GM19463 (cell line): ENCODE measurements around the gene FNDC3A.
A peak's percentile ranks its signal among the peaks of the same experiment; 100 is the strongest.

Experiments used
- ATAC-seq: cut with Tn5 transposase; IDR thresholded peaks from one replicate; pipeline ENCODE4 v1.9.1; 2021; ENCODE audit warnings: mild to moderate bottlenecking, moderate library complexity; ENCODE audit not compliant: unreplicated experiment

Gene FNDC3A

DNA sequence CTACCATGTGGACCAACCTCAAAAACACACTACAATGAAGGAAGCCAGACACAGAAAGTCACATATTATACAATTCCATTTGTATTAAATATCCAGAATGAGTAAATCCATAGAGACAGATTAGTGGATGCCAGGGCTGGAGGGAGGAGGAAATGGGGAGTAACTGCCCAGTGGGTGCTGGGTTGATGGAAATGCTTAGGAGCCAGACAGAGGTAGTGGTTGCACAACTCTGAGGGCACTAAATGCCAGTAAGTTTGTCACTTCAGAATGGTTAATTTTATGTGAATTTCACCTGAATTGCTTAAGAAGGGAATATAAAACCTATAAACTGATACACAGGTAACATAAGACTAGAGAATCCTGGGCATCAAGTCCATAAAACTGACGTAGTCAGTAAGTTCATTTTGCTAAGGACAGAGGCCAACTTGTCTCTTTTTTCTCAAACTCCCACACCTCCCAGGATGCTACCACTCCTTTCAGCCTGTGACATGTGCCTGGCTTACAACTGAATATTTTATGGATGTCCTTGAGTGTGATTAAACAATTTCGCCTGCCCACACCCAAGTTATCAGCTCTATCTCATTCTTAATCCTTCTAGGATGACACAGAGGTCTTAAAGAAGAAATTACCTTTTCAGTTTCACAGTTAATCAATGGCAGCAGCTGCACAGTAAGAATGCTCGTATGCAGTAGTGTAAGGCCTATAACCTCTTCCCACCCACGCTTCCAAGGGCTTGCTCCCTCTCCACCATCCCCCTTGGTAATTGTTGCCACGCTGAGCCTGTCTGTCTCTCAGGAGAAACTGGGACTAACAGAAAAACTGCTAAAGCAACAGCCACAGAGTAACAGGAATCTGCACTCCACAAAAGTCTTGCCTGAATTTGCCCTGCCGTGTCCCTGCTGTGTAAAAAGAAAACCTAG is 238.5 kb downstream of the FNDC3A start:
- ATAC-seq = peak; percentile 13

DNA sequence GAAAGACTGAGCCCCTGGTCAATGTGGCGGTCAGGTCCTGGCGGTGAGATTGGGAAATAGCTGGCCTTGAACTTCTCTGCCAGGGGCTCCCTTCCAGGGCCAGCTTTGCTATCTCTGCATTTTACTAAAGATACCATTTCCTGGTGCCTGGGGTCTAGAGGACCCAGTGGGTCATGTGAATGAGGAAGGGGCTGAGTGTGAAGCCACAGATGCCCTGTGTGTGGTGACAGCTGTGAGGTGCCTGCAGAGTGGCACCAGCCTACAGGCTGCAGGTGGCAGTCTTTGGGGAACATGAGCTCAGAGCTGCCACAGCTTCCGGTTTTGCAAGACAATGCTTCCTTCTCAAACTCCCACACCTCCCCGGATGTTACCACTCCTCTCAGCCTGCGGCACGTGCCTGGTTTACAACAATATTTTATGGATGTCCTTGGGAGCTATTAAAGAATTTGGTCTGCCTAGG is 239.2 kb downstream of the FNDC3A start:
- ATAC-seq = peak; percentile 69

DNA sequence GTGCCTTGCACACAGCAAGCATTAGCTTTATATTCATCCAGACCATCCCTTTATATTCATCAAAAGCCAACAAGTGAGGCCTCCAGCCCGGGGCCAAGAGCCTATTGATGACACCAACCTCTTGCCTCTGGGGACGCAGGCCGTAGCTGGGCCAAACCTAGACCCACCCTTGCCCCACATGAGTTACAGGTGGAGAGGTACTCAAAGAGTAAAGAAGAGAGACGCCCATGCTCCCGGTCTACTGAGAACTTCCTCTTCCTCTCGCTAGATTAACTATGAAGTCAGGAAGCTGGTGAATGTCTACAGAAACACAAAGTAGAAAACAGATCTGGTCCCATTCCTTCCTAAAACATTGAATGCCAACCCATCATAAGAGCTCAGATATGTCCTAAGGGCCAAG is 240.6 kb downstream of the FNDC3A start:
- ATAC-seq = no peak

DNA sequence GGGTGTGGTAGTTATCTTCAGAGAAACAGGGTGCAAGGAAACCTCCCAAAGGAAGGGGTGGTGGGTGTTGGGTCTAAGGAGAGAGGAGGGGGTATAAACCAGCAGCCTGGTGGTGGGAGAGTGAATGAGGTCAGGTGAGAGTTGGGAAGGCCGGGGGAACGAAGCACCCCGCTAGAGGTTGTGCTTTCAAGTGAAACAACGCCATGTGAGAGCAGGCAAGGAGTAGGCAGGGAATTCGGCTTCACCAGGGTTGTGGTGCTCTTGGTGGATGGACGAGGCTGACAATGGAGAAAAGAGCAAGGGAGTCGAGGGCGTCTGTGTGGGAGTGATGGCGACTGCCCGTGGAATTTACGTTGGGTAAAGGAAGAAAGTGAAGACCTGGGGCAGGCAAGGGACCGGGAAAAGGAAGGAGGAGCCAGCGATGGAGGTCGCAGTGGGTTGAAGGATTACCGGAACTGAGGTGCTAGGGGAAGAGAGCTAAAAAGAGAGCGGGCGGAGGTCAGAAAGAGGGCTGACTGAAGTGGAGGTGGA is 242.3 kb downstream of the FNDC3A start:
- no peak for ATAC-seq

DNA sequence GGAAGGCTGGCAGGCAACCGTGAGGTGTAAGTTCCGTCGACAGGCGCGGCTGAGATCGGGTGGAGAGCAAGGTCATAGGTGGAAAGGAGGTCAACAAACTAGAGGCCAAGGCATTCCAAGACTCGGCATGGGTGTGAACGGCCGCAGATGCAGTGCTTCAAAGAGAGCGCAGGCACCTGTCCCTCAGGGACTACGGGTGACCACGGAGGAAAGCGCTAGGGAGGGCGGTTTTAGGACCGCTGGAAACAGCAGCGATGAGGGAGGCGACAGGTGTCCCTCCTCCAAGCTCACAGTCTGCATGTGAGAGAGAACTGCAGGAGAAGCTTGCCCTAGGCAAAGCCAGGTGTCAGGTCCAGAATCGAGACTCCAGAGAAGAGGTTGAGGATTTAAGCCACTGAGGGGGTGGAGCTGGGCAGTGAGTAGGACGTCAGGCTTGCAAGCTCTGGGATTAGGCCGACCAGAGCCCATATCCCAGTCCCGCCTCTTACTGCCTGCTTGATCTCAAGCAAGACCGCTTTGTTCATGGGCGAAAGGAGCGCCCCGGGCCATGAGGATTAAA is 242.9 kb downstream of the FNDC3A start:
- ATAC-seq = no peak

DNA sequence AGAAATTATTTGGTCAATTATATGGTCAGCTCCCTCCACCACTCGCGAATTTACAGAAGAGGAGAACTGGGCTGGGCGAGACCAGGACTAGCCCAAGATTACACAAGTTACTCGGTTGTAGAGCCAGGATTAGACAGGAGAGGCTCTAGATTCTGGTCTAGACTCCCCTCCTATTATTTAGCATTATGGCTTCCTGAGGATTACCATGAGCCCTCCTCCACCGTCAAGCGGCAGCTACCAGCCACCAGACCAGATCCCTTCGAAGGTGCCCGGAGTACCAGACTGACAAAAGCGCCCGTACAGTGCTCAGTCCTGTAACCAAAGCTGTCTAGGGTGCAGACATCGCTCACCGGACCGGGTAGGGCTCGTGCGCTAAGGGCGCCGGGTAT is 243.9 kb downstream of the FNDC3A start:
- no peak for ATAC-seq

DNA sequence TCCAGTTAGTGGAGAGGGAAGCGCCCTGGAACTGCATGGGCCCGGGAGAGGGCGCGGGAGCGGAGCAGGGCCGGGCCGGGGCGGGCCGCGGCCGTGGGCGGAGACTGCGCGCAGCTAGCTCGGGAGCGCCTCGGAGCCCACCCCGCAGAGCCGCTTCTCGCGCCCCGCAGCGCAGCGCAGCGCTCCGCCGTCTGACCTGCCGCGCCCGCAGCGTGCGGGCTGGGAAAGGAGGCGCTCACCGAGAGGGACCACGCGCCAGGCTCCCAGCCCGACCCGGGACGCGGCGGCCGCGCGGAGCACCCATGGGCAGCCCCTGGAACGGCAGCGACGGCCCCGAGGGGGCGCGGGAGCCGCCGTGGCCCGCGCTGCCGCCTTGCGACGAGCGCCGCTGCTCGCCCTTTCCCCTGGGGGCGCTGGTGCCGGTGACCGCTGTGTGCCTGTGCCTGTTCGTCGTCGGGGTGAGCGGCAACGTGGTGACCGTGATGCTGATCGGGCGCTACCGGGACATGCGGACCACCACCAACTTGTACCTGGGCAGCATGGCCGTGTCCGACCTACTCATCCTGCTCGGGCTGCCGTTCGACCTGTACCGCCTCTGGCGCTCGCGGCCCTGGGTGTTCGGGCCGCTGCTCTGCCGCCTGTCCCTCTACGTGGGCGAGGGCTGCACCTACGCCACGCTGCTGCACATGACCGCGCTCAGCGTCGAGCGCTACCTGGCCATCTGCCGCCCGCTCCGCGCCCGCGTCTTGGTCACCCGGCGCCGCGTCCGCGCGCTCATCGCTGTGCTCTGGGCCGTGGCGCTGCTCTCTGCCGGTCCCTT is 244.5 kb downstream of the FNDC3A start, which contains the start of gene MLNR:
Gene MLNR, plus strand, starts transcription at position 303 of the 820 bp plus-strand sequence. Its CDS starts 0 bp downstream, at position 303.
- ATAC-seq = peak; percentile 55

DNA sequence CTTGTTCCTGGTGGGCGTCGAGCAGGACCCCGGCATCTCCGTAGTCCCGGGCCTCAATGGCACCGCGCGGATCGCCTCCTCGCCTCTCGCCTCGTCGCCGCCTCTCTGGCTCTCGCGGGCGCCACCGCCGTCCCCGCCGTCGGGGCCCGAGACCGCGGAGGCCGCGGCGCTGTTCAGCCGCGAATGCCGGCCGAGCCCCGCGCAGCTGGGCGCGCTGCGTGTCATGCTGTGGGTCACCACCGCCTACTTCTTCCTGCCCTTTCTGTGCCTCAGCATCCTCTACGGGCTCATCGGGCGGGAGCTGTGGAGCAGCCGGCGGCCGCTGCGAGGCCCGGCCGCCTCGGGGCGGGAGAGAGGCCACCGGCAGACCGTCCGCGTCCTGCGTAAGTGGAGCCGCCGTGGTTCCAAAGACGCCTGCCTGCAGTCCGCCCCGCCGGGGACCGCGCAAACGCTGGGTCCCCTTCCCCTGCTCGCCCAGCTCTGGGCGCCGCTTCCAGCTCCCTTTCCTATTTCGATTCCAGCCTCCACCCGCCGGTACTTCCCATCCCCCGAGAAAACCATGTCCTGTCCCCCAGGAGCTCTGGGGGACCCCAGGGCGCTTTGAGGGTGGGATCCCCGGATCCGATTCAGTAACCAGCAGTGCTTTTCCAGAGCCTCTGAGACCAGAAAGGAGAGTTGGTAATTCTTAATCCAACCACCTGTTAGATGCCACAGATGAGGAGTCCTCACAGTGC is 245.3 kb downstream of the FNDC3A start:
- no peak for ATAC-seq

DNA sequence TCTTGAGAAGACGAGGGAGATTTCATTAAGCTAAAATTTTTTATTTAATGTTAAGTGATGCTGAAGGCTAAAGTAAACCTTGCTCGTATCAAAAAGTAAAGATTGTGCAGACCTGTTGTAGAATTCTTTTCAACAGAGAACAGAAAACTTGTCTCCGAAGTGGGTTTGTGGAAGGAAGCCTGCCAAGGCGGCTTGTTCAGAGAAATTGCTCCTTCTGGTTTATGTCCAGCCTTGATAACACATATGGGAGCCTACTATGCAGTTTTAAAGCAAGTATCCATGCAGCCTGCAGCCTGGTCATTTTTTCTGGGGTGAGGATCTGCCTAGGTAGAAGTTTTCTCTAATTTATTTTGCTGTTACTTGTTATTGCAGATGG is 245.9 kb downstream of the FNDC3A start:
- no peak for ATAC-seq

DNA sequence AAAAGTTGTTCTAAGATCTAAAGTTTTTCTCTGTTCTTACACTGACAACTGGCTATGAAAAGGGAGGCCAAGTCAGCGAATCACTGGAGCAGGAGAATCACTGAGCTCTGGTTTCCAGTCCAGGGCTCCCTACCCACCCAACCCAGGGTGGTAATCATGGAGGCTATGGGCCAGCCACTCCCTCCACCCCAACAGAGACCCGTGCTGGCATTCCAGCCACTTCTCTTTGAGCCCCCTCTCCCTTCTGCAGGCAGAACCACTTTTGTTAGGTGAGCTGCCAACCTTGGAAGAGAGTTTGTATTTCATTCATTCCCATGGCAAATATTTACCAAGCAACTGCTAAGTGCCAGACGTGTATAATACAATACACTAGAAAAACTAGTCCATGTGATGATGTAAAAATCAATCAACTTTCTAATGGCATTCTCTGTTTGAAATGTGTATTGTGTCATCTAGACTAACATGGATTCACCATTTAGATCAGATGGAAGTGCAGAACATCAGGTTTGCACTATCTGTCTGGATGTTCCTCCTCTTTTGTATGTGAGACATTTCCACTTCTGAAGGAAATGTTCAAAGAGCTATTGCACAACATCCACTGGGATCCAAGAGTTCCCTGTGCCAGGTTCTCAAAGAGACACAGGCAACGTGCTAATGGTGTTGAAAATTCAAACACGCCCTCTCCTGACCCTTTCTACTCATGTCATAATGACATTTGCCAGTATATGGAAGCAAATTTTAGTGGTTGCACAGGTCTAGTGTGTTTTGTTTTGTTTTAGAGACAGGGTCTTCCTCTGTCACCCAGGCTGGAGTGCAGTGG is 249.7 kb downstream of the FNDC3A start:
- ATAC-seq = no peak

DNA sequence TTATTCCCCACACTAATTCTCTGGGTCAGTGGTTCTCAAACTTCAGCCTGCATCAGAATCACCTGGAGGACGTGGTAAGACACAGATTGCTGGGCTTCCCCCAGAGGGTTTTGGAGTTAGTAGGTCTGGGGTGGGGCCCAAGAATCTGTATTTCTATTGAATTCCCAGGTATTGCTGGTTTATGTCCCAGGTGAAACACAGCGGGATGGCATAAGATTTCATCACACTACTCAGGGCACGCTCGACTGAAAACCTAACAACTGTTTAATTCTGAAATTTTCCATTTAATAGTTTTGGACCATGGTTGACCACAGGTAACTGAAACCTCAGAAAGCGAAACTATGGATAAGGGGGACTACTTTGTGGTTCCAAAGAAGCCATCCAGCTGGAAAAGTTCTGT is 250.9 kb downstream of the FNDC3A start:
- ATAC-seq = no peak

DNA sequence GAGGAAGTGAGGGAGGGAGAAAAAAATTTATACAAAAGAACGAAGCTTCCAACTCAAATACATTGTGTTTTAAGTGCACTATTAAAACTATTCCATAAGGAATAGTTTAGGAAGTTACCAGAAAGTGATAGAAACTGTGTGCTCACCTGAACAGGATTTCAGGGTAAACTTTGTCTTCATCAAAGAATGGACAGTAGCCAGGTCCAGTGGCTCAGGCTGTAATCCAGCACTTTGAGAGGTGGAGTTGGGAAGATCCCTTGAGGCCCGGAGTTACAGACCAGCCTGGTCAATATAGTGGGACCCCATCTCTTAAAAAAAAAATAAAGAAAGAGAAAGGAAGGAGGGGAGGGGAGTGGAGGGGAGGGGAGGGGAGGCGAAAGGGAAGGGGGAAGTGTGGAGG is 259.0 kb downstream of the FNDC3A start:
- no peak for ATAC-seq

DNA sequence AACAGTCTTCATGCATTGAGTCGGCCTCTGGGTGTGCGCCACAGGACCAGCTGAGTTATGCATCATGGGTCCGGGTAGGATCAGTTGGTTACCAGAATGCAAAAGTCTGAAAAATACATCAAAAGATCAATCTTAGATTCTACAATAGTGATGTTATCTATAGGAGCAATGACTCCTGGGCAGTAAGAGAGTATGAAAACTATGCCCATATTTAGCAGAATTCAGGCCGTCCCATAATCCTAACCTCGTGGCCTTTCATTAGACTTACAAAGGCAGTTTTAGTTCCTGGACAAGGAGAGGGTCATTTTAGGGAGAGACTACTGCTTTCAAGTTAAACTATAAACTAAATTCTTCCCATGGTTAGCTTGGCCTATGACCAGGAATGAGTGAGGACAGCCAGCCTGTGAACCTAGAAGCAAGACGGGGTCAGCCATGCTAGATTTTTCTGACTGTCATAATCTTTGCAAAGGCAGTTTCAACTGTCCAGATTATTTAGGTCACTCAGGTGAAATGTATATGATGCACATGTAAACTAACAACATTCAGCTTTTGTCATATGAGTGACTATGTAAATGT is 260.2 kb downstream of the FNDC3A start:
- no peak for ATAC-seq

DNA sequence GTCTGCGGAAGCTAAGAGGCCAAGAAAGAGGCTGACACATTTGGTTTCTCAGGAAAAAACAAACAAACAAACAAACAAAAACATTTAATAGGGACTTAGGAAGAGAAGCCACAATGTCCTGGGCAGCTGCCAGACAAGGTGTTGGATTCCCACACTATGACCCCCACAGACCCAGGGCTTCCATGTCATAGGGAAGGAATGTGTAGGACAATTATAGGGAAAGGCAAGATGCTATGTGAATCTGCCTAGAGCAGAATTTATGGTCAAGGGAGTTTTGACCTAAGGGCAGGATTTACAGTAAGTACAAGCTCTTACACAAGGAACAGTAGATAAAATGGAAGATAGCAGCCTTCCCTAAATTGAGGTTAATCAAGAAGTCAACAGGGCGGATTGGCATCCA is 262.9 kb downstream of the FNDC3A start:
- ATAC-seq = no peak

DNA sequence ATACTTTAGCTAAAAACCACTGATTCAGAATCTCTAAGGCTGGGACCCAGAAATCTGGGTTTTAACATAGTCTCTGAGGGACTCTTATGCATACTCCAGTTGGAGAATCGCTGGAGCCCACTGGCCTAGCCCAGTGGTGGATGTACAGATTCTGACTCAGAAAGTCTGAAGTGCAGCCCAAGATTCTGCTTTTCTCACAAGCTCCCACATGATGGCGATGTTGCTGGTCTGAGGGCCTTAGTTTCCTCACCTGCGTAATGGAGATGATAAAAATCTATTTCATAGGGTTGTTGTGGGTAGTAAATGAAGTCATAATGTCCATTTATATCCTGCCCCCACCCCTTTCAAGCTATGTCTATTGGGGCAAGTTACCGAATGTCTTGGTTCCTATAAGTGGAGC is 264.3 kb downstream of the FNDC3A start:
- no peak for ATAC-seq

DNA sequence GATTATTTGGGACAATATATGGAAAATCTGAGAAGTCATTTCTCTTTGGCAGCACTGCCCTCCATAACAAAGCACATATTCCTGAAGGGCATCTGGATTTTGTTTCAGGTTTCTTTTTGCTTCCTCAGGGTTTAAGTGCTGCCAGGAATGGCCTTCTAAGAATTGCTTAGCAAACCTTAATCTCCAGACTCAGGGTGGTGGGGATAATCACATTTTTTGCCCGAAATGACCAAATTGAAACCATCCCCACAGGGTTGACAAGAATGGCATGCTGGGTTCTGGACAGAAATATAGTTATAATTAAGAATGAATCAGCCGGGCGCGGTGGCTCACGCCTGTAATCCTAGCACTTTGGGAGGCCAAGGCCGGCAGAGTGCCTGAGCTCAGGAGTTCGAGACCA is 265.6 kb downstream of the FNDC3A start:
- ATAC-seq = no peak

DNA sequence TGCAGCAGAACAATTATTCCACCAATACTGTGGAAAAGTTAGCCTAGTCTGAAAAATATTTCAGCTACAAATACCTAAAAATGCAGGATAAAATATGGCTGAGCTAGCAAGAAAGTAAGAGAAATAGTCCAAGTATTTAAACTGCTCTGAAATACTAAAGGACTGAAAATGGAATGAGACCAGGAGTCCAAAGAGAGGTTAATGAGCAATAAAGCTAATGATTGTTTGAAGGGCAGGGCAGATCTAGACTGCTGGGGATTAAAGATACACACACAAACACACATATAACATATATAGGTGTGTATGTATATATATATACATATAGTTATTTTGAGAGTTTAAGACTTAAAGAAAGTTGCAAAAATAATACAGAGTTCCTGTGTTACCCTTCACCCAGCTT is 269.4 kb downstream of the FNDC3A start:
- ATAC-seq = no peak

DNA sequence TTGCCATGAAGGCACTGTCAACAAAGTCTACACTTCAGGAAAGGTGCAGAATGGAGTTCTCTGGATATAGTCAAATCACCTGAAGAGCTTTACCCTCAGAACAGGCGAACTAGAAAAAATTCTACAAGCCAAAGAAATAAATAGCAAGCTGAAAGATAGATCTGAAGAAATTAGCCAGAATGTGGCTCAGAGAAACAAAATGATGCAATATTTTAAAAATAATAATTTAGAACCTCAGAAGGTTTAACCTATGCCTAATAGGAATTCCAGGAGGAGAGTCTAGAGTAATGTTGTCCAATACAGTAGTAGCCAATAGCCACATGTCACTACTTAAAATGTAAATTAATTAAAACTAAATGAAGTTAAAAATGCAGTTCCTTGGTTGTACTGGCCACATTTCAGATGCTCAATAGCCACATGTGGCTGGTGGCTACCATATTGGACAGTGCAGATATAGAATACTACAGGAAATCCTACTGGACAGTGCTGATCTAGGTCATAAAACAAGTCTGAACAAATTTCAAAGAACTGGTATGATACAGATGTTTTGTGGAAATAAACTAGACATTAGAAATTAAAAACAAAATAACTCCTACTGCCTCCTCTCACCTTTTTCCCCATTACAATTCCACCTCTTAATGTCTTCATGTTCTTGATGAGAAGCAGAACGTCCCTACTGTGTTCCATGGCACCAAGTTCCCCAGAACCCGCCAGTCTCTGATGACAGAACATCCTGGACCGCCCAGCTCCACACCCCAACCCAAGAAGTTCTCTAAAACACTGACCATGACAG is 271.3 kb downstream of the FNDC3A start:
- ATAC-seq = peak; percentile 32
